IMR-90 (cell line): ENCODE measurements around the gene SLC37A3. TPM values are rescaled to one million over a fixed set of nuclear protein-coding genes. Genes with fewer than 3 reads are reported as not detected.

ENCODE experiments used
- ATAC-seq: fragments of 200-7000 bp; cut with Tn5 transposase; 2 replicates; pipeline ENCODE4 v1.9.1; 2020; ENCODE audit warnings: low read depth, mild to moderate bottlenecking, moderate library complexity
- BruUV-seq: library from RNA; stranded (reverse); fragments of 400-500 nt; replicated peaks from 2 replicates; lab custom pipeline; 2021; lab: Mats Ljungman, UMichigan
- CTCF ChIA-PET: fragments of 300-600 bp; formaldehyde crosslinking; extraction: SDS; loops from one replicate; lab custom pipeline; 2021; ENCODE audit warnings: antibody characterized with exemption; lab: Yijun Ruan, JAX
- POLR2A ChIA-PET: fragments of 300-600 bp; sonication (Branson Sonifier 250); formaldehyde crosslinking; loops from one replicate; lab custom pipeline; 2022; ENCODE audit warnings: antibody characterized with exemption; ENCODE audit not compliant: unreplicated experiment; lab: Charles Lee
- DNase-seq: peaks from one replicate; pipeline ENCODE4 v3.0.0; 2013
- H2AFZ ChIP-seq: replicated peaks from 2 replicates; pipeline ENCODE3; 2013; ENCODE audit warnings: low read length, mild to moderate bottlenecking; ENCODE audit not compliant: poor library complexity
- H2AK5ac ChIP-seq: 2 replicates; pipeline ENCODE4 v1.6.1; 2013; ENCODE audit warnings: low read depth, low read length, inconsistent platforms
- H2AK9ac ChIP-seq: replicated peaks from 2 replicates; pipeline ENCODE3; 2013; ENCODE audit warnings: mild to moderate bottlenecking, low read depth, low read length, moderate library complexity; ENCODE audit not compliant: poor library complexity
- H2BK120ac ChIP-seq: 2 replicates; pipeline ENCODE4 v1.6.1; 2013; ENCODE audit warnings: low read depth, low read length, inconsistent platforms
- H2BK15ac ChIP-seq: 3 replicates; pipeline ENCODE4 v1.6.1; 2013; ENCODE audit warnings: low read depth, low read length, inconsistent platforms
- H2BK20ac ChIP-seq: 2 replicates; pipeline ENCODE4 v1.6.1; 2013; ENCODE audit warnings: low read depth, mild to moderate bottlenecking, inconsistent platforms, low read length, moderate library complexity
- H2BK5ac ChIP-seq: 2 replicates; pipeline ENCODE4 v1.6.1; 2013; ENCODE audit warnings: mild to moderate bottlenecking, low read depth, low read length, inconsistent platforms; ENCODE audit not compliant: poor library complexity, severe bottlenecking
- H3K14ac ChIP-seq: replicated peaks from 2 replicates; pipeline ENCODE4 v1.6.1; 2013; ENCODE audit warnings: low read depth, low read length, inconsistent platforms
- H3K18ac ChIP-seq: 2 replicates; pipeline ENCODE4 v1.6.1; 2013; ENCODE audit warnings: low read depth, low read length, control low read depth
- H3K23ac ChIP-seq: 2 replicates; pipeline ENCODE4 v1.6.1; 2013; ENCODE audit warnings: low read depth, low read length, inconsistent platforms
- H3K27ac ChIP-seq: 2 replicates; pipeline ENCODE4 v1.5.1; 2013; ENCODE audit warnings: mild to moderate bottlenecking, control low read depth, low read length; ENCODE audit not compliant: insufficient read depth
- H3K27me3 ChIP-seq: 2 replicates; pipeline ENCODE4 v1.6.1; 2013; ENCODE audit warnings: low read length; ENCODE audit not compliant: control insufficient read depth, insufficient read depth
- H3K36me3 ChIP-seq: 2 replicates; pipeline ENCODE4 v1.6.1; 2013; ENCODE audit warnings: low read length, mixed read lengths; ENCODE audit not compliant: control insufficient read depth, insufficient read depth
- H3K4ac ChIP-seq: 2 replicates; pipeline ENCODE4 v1.6.1; 2013; ENCODE audit warnings: low read depth, low read length, inconsistent platforms
- H3K4me1 ChIP-seq: 2 replicates; pipeline ENCODE4 v1.6.1; 2013; ENCODE audit warnings: low read length, mixed read lengths; ENCODE audit not compliant: control insufficient read depth, insufficient read depth
- H3K4me2 ChIP-seq: 2 replicates; pipeline ENCODE4 v1.6.1; 2013; ENCODE audit warnings: low read depth, mild to moderate bottlenecking, control low read depth, low read length, moderate library complexity
- H3K4me3 ChIP-seq: 2 replicates; pipeline ENCODE4 v1.5.1; 2013; ENCODE audit warnings: low read depth, mild to moderate bottlenecking, control low read depth, low read length, moderate library complexity; ENCODE audit not compliant: insufficient read depth
- H3K56ac ChIP-seq: 2 replicates; pipeline ENCODE4 v1.6.1; 2013; ENCODE audit warnings: low read length, inconsistent platforms; ENCODE audit not compliant: insufficient read depth; ENCODE audit errors: extremely low read depth
- H3K79me1 ChIP-seq, 2 experiments: 2 replicates each; pipeline ENCODE4 v1.6.1; 2013; ENCODE audit warnings: low read length in 2 of 2, inconsistent platforms in 1 of 2, low read depth in 1 of 2
- H3K9ac ChIP-seq: 2 replicates; pipeline ENCODE4 v1.6.1; 2013; ENCODE audit warnings: low read depth, low read length, control low read depth
- H3K9me1 ChIP-seq: 2 replicates; pipeline ENCODE4 v1.6.1; 2013; ENCODE audit warnings: low read length, inconsistent platforms; ENCODE audit not compliant: insufficient read depth
- H3K9me3 ChIP-seq: 2 replicates; pipeline ENCODE4 v1.6.1; 2013; ENCODE audit warnings: low read length; ENCODE audit not compliant: control insufficient read depth, insufficient read depth
- H4K20me1 ChIP-seq: 2 replicates; pipeline ENCODE4 v1.6.1; 2013; ENCODE audit warnings: low read length, inconsistent platforms; ENCODE audit not compliant: insufficient read depth
- H4K5ac ChIP-seq: 2 replicates; pipeline ENCODE4 v1.6.1; 2013; ENCODE audit warnings: mild to moderate bottlenecking, low read depth, low read length, control low read depth
- H4K8ac ChIP-seq, 2 experiments: 2 replicates each; pipeline ENCODE4 v1.6.1; 2013; ENCODE audit warnings: low read depth in 2 of 2, low read length in 2 of 2, control low read depth in 1 of 2, inconsistent platforms in 1 of 2
- H4K91ac ChIP-seq: 2 replicates; pipeline ENCODE4 v1.6.1; 2013; ENCODE audit warnings: low read depth, low read length, inconsistent platforms; ENCODE audit not compliant: insufficient read depth
- CEBPB ChIP-seq: IDR thresholded peaks from 2 replicates; pipeline ENCODE4 v1.6.1; 2012; ENCODE audit warnings: low read depth, low read length, improper control_type of control experiment
- CTCF ChIP-seq: conservative IDR thresholded peaks from 2 replicates; pipeline ENCODE4 v1.5.1; 2012; ENCODE audit warnings: mild to moderate bottlenecking, low read depth, low read length, improper control_type of control experiment
- ELK1 ChIP-seq: fragments of 150-350 bp; IDR thresholded peaks from 2 replicates; pipeline ENCODE4 v1.6.1; 2016; ENCODE audit warnings: low read depth, mild to moderate bottlenecking, low read length, moderate library complexity, borderline replicate concordance
- FOS ChIP-seq: fragments of 150-350 bp; IDR thresholded peaks from 2 replicates; pipeline ENCODE4 v1.6.1; 2016; ENCODE audit warnings: low read depth, low read length
- NFE2L2 ChIP-seq: fragments of 150-350 bp; IDR thresholded peaks from 2 replicates; pipeline ENCODE4 v1.6.1; 2016; ENCODE audit warnings: low read depth, mild to moderate bottlenecking, low read length
- POLR2A ChIP-seq: IDR thresholded peaks from 2 replicates; pipeline ENCODE4 v1.6.1; 2012; ENCODE audit warnings: mild to moderate bottlenecking, low read depth, low read length
- RAD21 ChIP-seq: IDR thresholded peaks from 2 replicates; pipeline ENCODE4 v1.6.1; 2012; ENCODE audit warnings: low read length, improper control_type of control experiment
- RFX5 ChIP-seq: IDR thresholded peaks from 2 replicates; pipeline ENCODE4 v1.8.0; 2012; ENCODE audit warnings: low read depth, mild to moderate bottlenecking, low read length, moderate library complexity
- SMC3 ChIP-seq: fragments of 150-350 bp; IDR thresholded peaks from 2 replicates; pipeline ENCODE4 v1.6.1; 2016; ENCODE audit warnings: low read depth, mild to moderate bottlenecking, antibody characterized with exemption, low read length, moderate library complexity
- USF2 ChIP-seq: fragments of 150-350 bp; IDR thresholded peaks from 2 replicates; pipeline ENCODE4 v1.6.1; 2017; ENCODE audit warnings: mild to moderate bottlenecking, antibody characterized with exemption, low read length, low read depth
- WGBS, 2 experiments: methylation state at CpG; one replicate each; pipeline versions ENCODE4 v1.1.5 to v1.1.7; 2013; ENCODE audit warnings: missing lambda C conversion rate in 2 of 2; ENCODE audit not compliant: insufficient read length in 1 of 2; ENCODE audit errors: extremely low coverage in 2 of 2; 5-methylcytosine and 5-hydroxymethylcytosine counted together
- dilution Hi-C: fragments of 300-500 bp; cut with HindIII; formaldehyde crosslinking; loops from one replicate; pipeline ENCODE4 v1.14.3; 2018; ENCODE audit warnings: low sequenced_read_pairs; ENCODE audit not compliant: unreplicated experiment
- in situ Hi-C: fragments of 300-500 bp; cut with MboI; formaldehyde crosslinking; loops from 3 replicates; pipeline ENCODE4 v1.14.3; 2019; ENCODE audit warnings: low sequenced_read_pairs, inconsistent platforms, mixed read lengths
- intact Hi-C: fragments of 100-400 bp; cut with micrococcal nuclease; formaldehyde crosslinking; loops from 2 replicates; pipeline ENCODE4 v1.10.0; 2022
- polyA plus RNA-seq, 3 experiments: library from polyadenylated mRNA; depleted of rRNA; stranded (reverse); fragments of >200 nt; gene quantifications; 2 replicates each; pipeline ENCODE4 v1.2.3, GENCODE V29; 2012; ENCODE audit warnings: low replicate concordance in 1 of 3
- total RNA-seq: library from RNA; depleted of rRNA; stranded (reverse); fragments of >200 nt; gene quantifications from 2 replicates; pipeline ENCODE4 v1.2.3, GENCODE V29; 2012

Gene SLC37A3
- total and polyA plus RNA-seq, 2 of the 4 experiments (the other 2 are of a cell fraction) = 43.2 to 45.3 TPM

GRCh38 chr7:140446467-140446866 lies 48.1 kb upstream of the SLC37A3 start:
- no peaks in the 10 kb centered on the region for H3K9me3 ChIP-seq
- H2AK9ac ChIP-seq = no peak overlapping the region
- no peak overlapping the region for H3K23ac ChIP-seq
- H3K27me3 ChIP-seq = no peaks in the 10 kb centered on the region
- no peak overlapping the region for H4K91ac ChIP-seq
- intact Hi-C loops = no loop called here
- no peaks in the 10 kb centered on the region for H4K20me1 ChIP-seq
- no peak overlapping the region for H2BK5ac ChIP-seq
- H3K9ac ChIP-seq = no peak overlapping the region
- H3K4me1 ChIP-seq = no peaks in the 10 kb centered on the region
- H3K4me2 ChIP-seq = no peak overlapping the region
- TF ChIP-seq USF2 (no peak), FOS (no peak), CEBPB (no peak), ELK1 (no peak), CTCF (no peak), POLR2A (no peak), RFX5 (no peak), RAD21 (no peak), NFE2L2 (no peak), SMC3 (no peak)
- H3K14ac ChIP-seq = no peak overlapping the region
- no peak for ATAC-seq
- no CpG with 5 or more reads among the region's 11 CpGs for WGBS, 2 experiments
- no peak overlapping the region for H3K56ac ChIP-seq
- no peaks in the 10 kb centered on the region for H3K36me3 ChIP-seq
- no peaks in the 10 kb centered on the region for H3K79me1 ChIP-seq
- in situ Hi-C loops = no loop called here
- no peak overlapping the region for H4K5ac ChIP-seq
- dilution Hi-C loops = no loop called here
- H2AK5ac ChIP-seq = no peak overlapping the region
- no peak overlapping the region for H2BK15ac ChIP-seq
- no TSS peak for BruUV-seq
- no peak overlapping the region for H3K18ac ChIP-seq
- no peak overlapping the region for H2AFZ ChIP-seq
- ChIA-PET CTCF (no interaction called here), POLR2A (no interaction called here)
- H3K4me3 ChIP-seq = no peak overlapping the region
- H2BK20ac ChIP-seq = no peak overlapping the region
- no peak overlapping the region for H3K27ac ChIP-seq
- H3K9me1 ChIP-seq = peaks cover 7% of the 10 kb centered on the region; the same call in 1 of the 2 replicates
- no peak overlapping the region for H3K4ac ChIP-seq
- no peak overlapping the region for H4K8ac ChIP-seq
- DNase-seq = no peak
- no peak overlapping the region for H2BK120ac ChIP-seq
